SH-SY5Y (cell line): Measurements from ENCODE around the gene DYNLT5.

Experiments
- GATA2 ChIP-seq: IDR thresholded peaks from 2 replicates; pipeline ENCODE4 v1.6.1; 2011; ENCODE audit warnings: mild to moderate bottlenecking, low read depth, low read length
- GATA3 ChIP-seq: IDR thresholded peaks from 2 replicates; pipeline ENCODE4 v1.6.1; 2011; ENCODE audit warnings: low read depth, mild to moderate bottlenecking, low read length, moderate library complexity

DYNLT5 gene

DNA sequence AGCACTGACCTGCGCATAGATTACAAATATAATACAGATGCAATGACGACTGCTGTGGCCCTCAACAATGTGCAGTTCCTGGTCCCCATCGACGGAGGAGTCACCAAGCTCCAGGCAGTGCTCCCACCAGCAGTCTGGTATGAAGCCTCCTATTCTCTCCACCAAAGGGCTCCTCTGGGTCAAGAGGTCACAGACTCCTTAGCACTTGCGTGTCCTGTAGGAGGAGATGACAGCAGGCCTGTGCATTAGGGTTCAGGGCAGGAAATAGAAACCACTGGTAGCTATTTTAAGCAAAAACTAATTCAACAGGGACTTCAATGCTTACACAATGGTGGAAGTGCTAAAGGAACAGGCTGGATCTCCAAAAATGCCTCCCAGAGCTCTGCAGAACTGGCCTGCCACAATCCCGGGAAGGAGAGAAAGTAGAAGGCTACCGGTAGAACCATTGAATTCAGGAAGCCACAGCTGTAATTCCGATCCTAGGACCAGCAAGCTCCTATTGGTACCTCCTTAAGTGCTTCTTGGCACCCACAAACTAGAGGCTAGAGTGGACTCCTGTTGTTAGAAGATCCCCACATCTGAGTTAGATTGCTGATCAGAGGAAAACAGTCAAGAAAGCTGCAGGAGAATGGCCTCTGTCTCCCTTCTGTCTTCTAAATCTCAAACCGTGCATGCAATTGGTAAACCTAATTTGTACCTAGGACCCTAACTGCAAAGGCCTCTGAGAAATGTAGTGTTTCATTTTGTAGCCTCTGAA lies 12.7 kb upstream of the DYNLT5 start:
- TF ChIP-seq GATA2: no peak
- no peak for TF ChIP-seq GATA3

- TF ChIP-seq GATA3 (no peak), GATA2 (no peak)
Observed at GRCh38 chr1:66745451-66745850, 6.8 kb upstream of the DYNLT5 start.

DNA sequence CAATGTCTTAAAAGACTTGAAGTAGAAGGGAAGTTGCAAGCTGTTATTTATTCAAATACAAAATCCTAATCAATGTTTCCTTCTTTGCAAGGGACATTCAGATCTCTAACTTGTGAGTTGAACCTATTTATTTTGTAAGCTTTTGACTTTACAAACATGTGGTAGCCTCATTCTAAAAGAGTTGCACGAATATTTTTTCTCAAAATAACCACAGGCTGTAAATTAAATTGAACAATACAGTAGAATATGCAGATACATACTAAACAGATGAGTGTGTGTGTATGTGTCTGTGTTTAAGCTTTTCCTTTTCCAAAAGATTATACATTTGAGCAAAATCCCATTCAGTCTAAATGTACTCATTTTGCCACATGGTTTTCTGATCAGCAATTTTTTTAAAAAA lies 4.8 kb upstream of the DYNLT5 start:
- TF ChIP-seq GATA2 (no peak), GATA3 (no peak)

- no peak for TF ChIP-seq GATA2
- TF ChIP-seq GATA3: no peak
Observed at GRCh38 chr1:66750577-66750976, 1.7 kb upstream of the DYNLT5 start.

GRCh38 chr1:66751160-66751559 lies 1.1 kb upstream of the DYNLT5 start:
- no peak for TF ChIP-seq GATA3

DNA sequence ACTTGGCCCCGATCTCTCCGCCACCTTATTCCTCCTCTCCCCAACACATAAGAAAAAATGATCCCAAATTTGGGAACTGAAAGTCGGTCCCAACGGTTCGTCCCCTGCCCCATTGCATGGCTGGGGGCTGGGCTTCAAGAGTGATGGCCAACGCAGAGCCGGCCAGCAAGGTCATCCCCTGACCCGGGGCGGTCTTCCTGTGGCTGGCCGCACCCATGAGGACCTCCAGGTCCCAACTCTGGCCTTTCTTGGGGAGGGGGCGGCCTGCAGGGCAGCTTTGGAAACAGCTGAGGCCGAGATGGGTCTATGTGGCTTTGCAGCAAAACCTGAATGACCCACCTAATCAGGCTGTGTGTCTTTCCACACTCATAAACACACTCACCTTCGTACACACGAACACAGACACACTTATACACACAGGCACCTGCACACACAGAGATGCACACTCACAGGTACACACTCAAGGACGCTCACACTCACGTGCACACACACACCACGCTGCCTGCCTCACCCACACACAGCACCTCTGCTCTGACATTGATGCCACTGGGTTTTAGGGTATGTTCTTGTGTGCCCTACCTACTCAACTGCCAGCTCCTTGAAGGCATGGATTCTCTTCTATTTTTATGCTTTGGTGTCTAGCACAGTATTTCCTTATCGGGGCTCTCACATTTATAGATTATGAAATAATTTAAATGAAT lies 562 bp downstream of the DYNLT5 start:
- TF ChIP-seq GATA3: no peak
- TF ChIP-seq GATA2: no peak

- TF ChIP-seq GATA3 (no peak), GATA2 (no peak)
Observed at GRCh38 chr1:66757722-66758240, 5.5 kb downstream of the DYNLT5 start.

GRCh38 chr1:66758241-66758755 lies 6.0 kb downstream of the DYNLT5 start:
- no peak for TF ChIP-seq GATA2
- TF ChIP-seq GATA3: no peak

DNA sequence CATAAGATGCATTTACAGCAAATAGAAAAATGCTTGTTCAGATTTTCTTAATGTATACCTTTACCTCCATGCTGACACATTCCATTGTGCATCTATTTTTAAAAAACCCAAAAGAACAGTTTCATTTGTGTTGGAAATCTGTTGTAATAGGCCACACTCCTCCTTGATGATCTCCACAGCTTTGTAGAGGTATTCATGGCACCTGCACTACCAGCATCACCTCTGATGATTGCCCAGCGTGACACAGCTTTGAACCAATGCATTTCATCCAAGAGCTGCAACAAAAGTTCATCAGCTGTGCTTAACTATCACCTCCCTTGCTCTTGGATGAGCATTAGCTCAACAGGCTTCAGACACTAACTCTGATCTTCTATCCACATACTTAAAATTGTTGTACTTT lies 8.2 kb downstream of the DYNLT5 start:
- TF ChIP-seq GATA2 (no peak), GATA3 (no peak)

GRCh38 chr1:66761221-66761620 lies 9.0 kb downstream of the DYNLT5 start:
- TF ChIP-seq GATA2 (no peak), GATA3 (no peak)

GRCh38 chr1:66764994-66765578 lies 12.8 kb downstream of the DYNLT5 start:
- TF ChIP-seq GATA3 (no peak), GATA2 (no peak)

DNA sequence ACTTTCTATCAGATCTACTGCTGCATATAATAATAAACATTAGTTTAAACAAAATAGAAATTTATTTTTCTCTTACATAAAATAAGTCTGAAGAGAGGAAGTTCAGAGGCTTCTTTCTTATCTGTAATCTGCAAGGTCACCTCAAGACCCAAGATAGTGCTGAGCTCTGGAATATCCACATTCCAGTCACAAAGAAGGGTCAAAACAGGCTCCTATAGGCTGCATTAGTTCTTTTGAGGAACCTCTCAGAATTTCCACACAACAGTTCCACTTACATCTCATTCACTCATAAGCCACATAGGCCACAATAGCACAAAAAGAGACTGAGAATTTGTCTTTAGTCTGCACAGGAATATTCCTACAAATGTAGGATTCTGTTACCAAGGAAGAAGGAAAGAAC lies 15.4 kb downstream of the DYNLT5 start:
- no peak for TF ChIP-seq GATA2
- no peak for TF ChIP-seq GATA3

DNA sequence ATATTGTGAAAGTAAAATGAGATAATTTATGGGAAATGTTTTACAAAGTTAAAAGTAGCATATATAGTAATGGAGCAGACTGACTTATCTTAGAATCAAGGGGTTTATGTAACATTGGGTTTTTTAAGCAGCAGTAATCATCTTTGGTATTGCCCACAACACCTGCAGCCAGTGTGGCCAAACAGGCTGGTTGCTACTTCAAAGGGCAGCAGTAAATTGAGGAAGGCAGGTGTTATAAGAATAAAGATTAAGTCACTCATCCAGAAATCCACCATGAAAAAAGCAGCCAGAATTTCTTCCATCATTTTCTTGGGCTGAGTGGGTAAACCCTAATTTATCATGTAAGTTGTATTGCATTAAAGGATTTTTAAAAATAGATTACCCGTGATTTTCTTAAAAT lies 16.7 kb downstream of the DYNLT5 start:
- TF ChIP-seq GATA2 (no peak), GATA3 (no peak)

GRCh38 chr1:66769512-66770229 lies 17.4 kb downstream of the DYNLT5 start:
- TF ChIP-seq GATA3 (no peak), GATA2 (no peak)

DNA sequence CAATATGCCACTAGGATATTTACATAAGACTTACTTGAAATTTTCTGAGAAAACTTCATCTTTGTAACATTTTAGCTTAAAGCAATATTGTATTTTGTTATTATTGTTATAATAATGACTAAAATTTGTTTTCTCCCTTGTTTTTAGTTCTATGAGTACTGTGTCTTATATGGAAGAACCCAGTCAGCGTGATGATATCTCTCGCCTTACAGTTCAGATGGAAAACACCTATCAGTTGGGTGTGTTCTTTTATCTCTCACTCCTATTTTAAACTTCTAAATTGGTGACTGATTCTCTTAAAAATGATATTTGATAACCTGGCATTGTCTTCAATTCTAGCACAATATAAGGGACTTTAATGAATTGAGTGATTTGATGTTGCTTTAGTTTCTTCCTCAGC lies 18.0 kb downstream of the DYNLT5 start:
- TF ChIP-seq GATA2 (no peak), GATA3 (no peak)
